Choroid plexus epithelial cell (primary cell): ENCODE measurements around the gene FOXK2.
"Not testable (repeated sequence)": the region's sequence is repeated elsewhere in the genome, so short reads cannot be mapped to it uniquely, and the experiment has no call there.

Experiments used
- DNase-seq: peaks from one replicate; pipeline ENCODE4 v3.0.0-alpha.2; 2010; ENCODE audit warnings: low read depth
- H3K4me3 ChIP-seq: 2 replicates; pipeline ENCODE4 v1.5.1; 2011; ENCODE audit warnings: low read depth, mild to moderate bottlenecking, control low read depth, low read length, moderate library complexity
- CTCF ChIP-seq: conservative IDR thresholded peaks from 2 replicates; pipeline ENCODE4 v1.5.1; 2011; ENCODE audit warnings: low read depth, mild to moderate bottlenecking, control low read depth, inconsistent platforms, low read length, moderate library complexity

Gene FOXK2

DNA sequence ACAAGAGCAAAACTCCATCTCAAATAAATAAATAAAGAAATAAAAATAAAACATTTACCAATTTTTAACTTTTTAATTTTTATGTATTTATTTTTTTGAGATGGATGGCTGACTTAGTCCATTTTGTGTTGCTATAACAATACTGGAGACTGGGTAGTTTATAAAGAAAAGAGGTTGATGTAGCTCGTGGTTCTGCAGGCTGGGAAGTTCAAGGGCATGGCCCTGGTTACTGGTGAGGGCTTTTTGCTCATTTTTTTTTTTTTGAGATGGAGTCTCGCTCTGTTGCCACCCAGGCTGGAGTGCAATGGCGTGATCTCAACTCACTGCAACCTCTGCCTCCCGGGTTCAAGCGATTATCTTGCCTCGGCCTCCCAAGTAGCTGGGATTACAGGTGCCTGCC lies 14.2 kb upstream of the FOXK2 start:
- TF ChIP-seq CTCF: no peak
- no peak for DNase-seq
- no peak overlapping the region for H3K4me3 ChIP-seq

- DNase-seq: not testable (repeated sequence)
These were observed 13.1 kb upstream of the FOXK2 start for GRCh38 chr17:82506402-82506801.

DNA sequence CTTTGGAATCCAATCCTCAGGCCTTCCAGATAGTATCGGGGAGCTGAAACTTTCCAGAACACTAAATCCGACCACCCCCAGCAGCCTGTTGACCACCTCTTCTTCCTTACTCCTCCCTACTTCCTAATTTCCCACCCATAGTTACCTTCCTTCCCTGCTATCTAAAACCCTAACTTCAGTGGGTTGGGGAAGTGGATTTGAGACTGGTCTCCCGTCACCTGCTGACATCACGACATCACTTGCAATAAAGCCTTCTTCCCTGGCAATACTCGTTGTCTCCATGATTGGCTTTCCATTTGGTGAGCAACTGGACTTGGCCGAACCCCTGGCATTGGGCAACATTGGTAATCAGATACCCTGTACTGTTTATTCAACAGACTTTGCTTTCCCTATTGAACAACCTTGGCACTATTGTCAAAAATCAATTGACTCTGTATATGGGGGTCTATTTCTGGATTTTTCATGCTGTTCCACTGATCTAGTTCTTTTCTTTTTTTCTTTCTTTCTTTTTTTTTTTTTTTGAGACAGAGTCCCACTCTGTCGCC lies 11.8 kb upstream of the FOXK2 start:
- H3K4me3 ChIP-seq: no peak overlapping the region
- TF ChIP-seq CTCF: no peak
- DNase-seq: no peak

More at GRCh38 chr17:82506402-82506801, 13.1 kb upstream of the FOXK2 start:
- not testable (repeated sequence) for H3K4me3 ChIP-seq

DNA sequence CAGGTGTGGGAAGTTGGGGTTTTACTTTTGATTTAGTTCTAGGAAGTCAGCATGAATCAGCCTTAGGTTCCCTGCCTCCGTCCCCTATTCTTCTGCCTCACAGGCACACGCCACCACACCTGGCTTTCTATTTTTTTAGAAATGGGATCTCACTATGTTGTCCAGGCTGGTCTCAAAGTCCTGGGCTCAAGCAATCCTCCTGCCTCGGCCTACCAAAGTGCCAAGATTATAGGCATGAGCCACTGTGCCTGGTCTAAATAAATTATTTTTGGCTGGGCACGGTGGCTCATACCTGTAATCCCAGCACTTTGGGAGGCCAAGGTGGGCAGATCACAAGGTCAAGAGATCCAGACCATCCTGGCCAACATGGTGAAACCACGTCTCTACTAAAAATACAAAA lies 7.9 kb upstream of the FOXK2 start:
- DNase-seq: not testable (repeated sequence)

GRCh38 chr17:82513864-82514263 lies 5.7 kb upstream of the FOXK2 start:
- DNase-seq, H3K4me3 ChIP-seq: not testable (repeated sequence)

More for the DNA sequence above, 7.9 kb upstream of the FOXK2 start:
- not testable (repeated sequence) for H3K4me3 ChIP-seq

DNA sequence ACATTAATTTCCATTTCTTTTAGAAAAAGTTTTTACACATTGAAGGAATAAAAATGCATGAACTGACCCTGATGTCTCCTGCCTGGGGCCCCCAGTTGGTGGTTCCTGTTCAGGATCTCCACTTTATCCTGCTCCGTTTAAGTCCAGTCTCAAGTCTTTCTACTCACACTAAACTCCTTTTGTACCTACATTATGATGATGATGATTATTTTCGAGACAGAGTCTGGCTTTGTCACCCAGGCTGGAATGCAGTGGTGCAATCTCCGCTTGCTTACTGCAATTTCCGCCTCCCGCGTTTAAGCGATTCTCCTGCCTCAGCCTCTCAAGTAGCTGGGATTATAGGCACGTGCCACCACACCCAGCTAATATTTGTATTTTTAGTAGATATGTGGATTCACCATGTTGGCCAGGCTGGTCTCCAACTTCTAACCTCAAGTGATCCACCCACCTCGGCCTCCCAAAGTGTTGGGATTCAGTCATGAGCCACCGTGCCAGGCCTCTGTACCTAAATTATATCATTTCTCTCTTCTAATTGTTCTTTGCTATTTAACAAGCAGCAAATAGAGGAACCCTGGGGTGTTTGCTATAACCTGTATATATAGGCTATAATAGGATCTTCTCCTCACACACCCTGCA lies 2.2 kb upstream of the FOXK2 start:
- TF ChIP-seq CTCF: no peak
- H3K4me3 ChIP-seq: no peak overlapping the region
- no peak for DNase-seq

- H3K4me3 ChIP-seq: peak overlapping the region; percentile 71
- DNase-seq: peak; percentile 38
- TF ChIP-seq CTCF: no peak
These were observed 705 bp downstream of the FOXK2 start for GRCh38 chr17:82519971-82520903.

GRCh38 chr17:82524540-82524939 lies 5.0 kb downstream of the FOXK2 start:
- H3K4me3 ChIP-seq: no peak overlapping the region
- no peak for DNase-seq
- no peak for TF ChIP-seq CTCF
